Lung (tissue), 12 donors: ENCODE measurements around the gene NR2F1. TPM values are rescaled to one million over a fixed set of nuclear protein-coding genes. Genes with fewer than 3 reads are reported as not detected.

Experiments used
- ATAC-seq: fragments of 200-7000 bp; cut with Tn5 transposase; one replicate; pipeline ENCODE4 v1.9.1; 2020; ENCODE audit warnings: moderate number of reproducible peaks; ENCODE audit not compliant: insufficient read depth, low FRiP score
- DNase-seq, 3 donors: peaks; one replicate each; pipeline ENCODE4 v3.0.0-alpha.2; 2013 to 2017
- H3K27ac ChIP-seq, 2 donors: one replicate each; pipeline ENCODE4 v1.5.1; 2013; ENCODE audit warnings: mild to moderate bottlenecking in 2 of 2, moderate library complexity in 2 of 2, control low read depth in 1 of 2, inconsistent platforms in 1 of 2, low read depth in 1 of 2, low read length in 1 of 2
- H3K27me3 ChIP-seq, 3 donors: one replicate each; pipeline ENCODE4 v1.5.1; 2013; ENCODE audit warnings: low read length in 2 of 3; ENCODE audit not compliant: control insufficient read depth in 3 of 3, insufficient read depth in 3 of 3
- H3K36me3 ChIP-seq, 4 donors: one replicate each; pipeline ENCODE4 v1.5.1; 2013; ENCODE audit warnings: low read length in 4 of 4, mild to moderate bottlenecking in 1 of 4, moderate library complexity in 1 of 4; ENCODE audit not compliant: control insufficient read depth in 4 of 4, insufficient read depth in 4 of 4
- H3K4me1 ChIP-seq, 5 donors: one replicate each; pipeline ENCODE4 v1.5.1; 2013; ENCODE audit warnings: low read length in 5 of 5, mild to moderate bottlenecking in 2 of 5, moderate library complexity in 1 of 5; ENCODE audit not compliant: control insufficient read depth in 5 of 5, insufficient read depth in 5 of 5
- H3K4me3 ChIP-seq: one replicate; pipeline ENCODE4 v1.5.1; 2013; ENCODE audit warnings: mild to moderate bottlenecking, control low read depth, moderate library complexity
- H3K9ac ChIP-seq, 2 donors: one replicate each; pipeline ENCODE4 v1.5.1; 2013; ENCODE audit warnings: low read length in 2 of 2, control low read depth in 1 of 2; ENCODE audit not compliant: insufficient read depth in 1 of 2
- H3K9me3 ChIP-seq, 4 donors: one replicate each; pipeline ENCODE4 v1.5.1; 2013; ENCODE audit warnings: low read length in 3 of 4, mild to moderate bottlenecking in 1 of 4, moderate library complexity in 1 of 4; ENCODE audit not compliant: control insufficient read depth in 4 of 4, insufficient read depth in 3 of 4
- WGBS, 2 donors: extraction: QIAGEN DNeasy Blood & Tissue Kit; methylation state at CpG; one replicate each; pipeline ENCODE4 v1.1.7; 2013; 5-methylcytosine and 5-hydroxymethylcytosine counted together
- polyA plus RNA-seq, 2 donors: library from polyadenylated mRNA; stranded (reverse); fragments of 200-250 nt; gene quantifications; one replicate each; pipeline ENCODE4 v1.2.1, GENCODE V29; 2013
- total RNA-seq, 2 donors: library from RNA; depleted of rRNA in 1 of 2; stranded (reverse); fragments of >200 nt in 1 of 2; gene quantifications; one replicate each; pipeline ENCODE4 v1.2.1, GENCODE V29; 2014 to 2021
- TF ChIP-seq, protein P1 (sequence below): IDR thresholded peaks from 2 replicates; pipeline ENCODE4 v1.5.1; 2012; ENCODE audit warnings: mild to moderate bottlenecking; ENCODE audit errors: control extremely low read depth, extremely low read depth
- donor health status: control.
- donor health status: control.
- donor health status: Bipolar disorder and iron deficiency.
- donor health status: healthy.
- donor health status: DM: yes; HTN: yes; CAD: no.

Gene NR2F1
- total and polyA plus RNA-seq, 4 donors, result 15.2 to 104 (median 58.3) TPM

- no peaks in the 10 kb centered on the region for H3K36me3 ChIP-seq
- TF ChIP-seq, protein P1, sequence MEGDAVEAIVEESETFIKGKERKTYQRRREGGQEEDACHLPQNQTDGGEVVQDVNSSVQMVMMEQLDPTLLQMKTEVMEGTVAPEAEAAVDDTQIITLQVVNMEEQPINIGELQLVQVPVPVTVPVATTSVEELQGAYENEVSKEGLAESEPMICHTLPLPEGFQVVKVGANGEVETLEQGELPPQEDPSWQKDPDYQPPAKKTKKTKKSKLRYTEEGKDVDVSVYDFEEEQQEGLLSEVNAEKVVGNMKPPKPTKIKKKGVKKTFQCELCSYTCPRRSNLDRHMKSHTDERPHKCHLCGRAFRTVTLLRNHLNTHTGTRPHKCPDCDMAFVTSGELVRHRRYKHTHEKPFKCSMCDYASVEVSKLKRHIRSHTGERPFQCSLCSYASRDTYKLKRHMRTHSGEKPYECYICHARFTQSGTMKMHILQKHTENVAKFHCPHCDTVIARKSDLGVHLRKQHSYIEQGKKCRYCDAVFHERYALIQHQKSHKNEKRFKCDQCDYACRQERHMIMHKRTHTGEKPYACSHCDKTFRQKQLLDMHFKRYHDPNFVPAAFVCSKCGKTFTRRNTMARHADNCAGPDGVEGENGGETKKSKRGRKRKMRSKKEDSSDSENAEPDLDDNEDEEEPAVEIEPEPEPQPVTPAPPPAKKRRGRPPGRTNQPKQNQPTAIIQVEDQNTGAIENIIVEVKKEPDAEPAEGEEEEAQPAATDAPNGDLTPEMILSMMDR, result no peak
- ATAC-seq, result no peak
These were observed 53.0 kb downstream of the NR2F1 start for GRCh38 chr5:93635991-93636390.

GRCh38 chr5:93636837-93637236, 53.8 kb downstream of the NR2F1 start:
- 34 to 61% methylated on average over 1 of the region's 1 CpG for WGBS, 2 donors
- TF ChIP-seq, protein P1, result no peak

More at GRCh38 chr5:93635991-93636390, 53.0 kb downstream of the NR2F1 start:
- H3K4me1 ChIP-seq, result no peaks in the 10 kb centered on the region
- H3K27me3 ChIP-seq, result no peaks in the 10 kb centered on the region
- no peak overlapping the region for H3K4me3 ChIP-seq
- no peak overlapping the region for H3K27ac ChIP-seq
- no peak overlapping the region for H3K9ac ChIP-seq
- H3K9me3 ChIP-seq, result no peaks in the 10 kb centered on the region
- DNase-seq, result no peak

DNA sequence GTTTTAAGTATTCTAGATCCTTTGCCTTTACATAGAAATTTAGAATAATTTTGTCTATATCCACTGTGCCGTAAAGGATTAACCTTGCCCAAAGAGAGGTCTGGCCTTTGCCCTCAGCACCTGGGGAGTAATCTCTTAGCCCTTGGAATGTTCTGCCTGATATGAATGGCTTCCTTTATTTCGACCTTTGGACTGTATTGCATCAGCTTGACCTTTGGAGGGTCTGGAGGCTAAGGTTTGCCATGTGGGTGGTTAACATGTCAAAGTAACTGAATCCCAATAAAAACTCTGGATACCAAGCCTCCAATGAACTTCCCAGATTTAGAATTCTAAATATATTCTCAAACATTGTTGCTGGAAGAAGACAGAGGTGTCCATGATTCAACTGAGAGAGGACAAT, 54.7 kb downstream of the NR2F1 start:
- Histone ChIP-seq H3K9ac (no peak overlapping the region), H3K27me3 (no peaks in the 10 kb centered on the region), H3K4me3 (no peak overlapping the region), H3K36me3 (no peaks in the 10 kb centered on the region), H3K27ac (no peak overlapping the region), H3K9me3 (no peaks in the 10 kb centered on the region), H3K4me1 (no peaks in the 10 kb centered on the region)
- TF ChIP-seq, protein P1, result no peak
- no peak for DNase-seq
- ATAC-seq, result no peak
- 89 to 90% methylated on average over 2 of the region's 2 CpGs for WGBS, 2 donors

More at GRCh38 chr5:93636837-93637236, 53.8 kb downstream of the NR2F1 start:
- Histone ChIP-seq H3K27me3 (no peaks in the 10 kb centered on the region), H3K9ac (no peak overlapping the region), H3K9me3 (no peaks in the 10 kb centered on the region), H3K4me1 (no peaks in the 10 kb centered on the region), H3K4me3 (no peak overlapping the region), H3K36me3 (no peaks in the 10 kb centered on the region), H3K27ac (no peak overlapping the region)
- DNase-seq (no peak), ATAC-seq (no peak)

DNA sequence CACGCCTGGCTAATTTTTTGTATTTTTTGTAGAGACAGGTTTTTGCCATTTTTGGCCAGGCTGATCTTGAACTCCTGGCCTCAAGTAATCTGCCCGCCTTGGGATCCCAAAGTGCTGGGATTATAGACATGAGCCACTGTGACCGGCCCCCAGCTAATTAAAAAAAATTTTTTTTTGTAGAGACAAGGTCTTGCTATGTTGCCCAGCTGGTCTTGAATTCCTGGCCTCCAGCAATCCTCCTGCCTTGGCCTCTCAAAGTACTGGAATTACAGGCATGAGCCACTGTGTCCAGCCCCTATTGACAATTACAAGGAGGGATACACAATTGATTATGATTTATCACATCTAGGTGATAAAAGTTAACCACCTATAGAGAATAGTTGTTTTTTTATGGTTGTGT, 59.5 kb downstream of the NR2F1 start:
- no peaks in the 10 kb centered on the region for H3K27me3 ChIP-seq
- 97 to 99% methylated on average over 3 of the region's 3 CpGs for WGBS, 2 donors
- H3K4me1 ChIP-seq, result no peaks in the 10 kb centered on the region
- H3K9ac ChIP-seq, result no peak overlapping the region
- ATAC-seq (no peak), DNase-seq (no peak)
- no peak overlapping the region for H3K4me3 ChIP-seq
- TF ChIP-seq, protein P1, result no peak
- H3K36me3 ChIP-seq, result no peaks in the 10 kb centered on the region
- H3K9me3 ChIP-seq, result no peaks in the 10 kb centered on the region
- H3K27ac ChIP-seq, result no peak overlapping the region
